MG63 (cell line): ENCODE measurements around the gene CUX1. TPM values are rescaled to one million over a fixed set of nuclear protein-coding genes. Genes with fewer than 3 reads are reported as not detected.
"Not testable (repeated sequence)": the region's sequence is repeated elsewhere in the genome, so short reads cannot be mapped to it uniquely, and the experiment has no call there.

ENCODE experiments used
- DNase-seq: peaks from one replicate; pipeline ENCODE4 v3.0.0-alpha.2; 2020
- H3K27me3 ChIP-seq: fragments of 250-450 bp; sonication (Bioruptor Pico); 2 replicates; pipeline ENCODE4 v1.5.1; 2020; ENCODE audit warnings: mild to moderate bottlenecking, moderate library complexity
- H3K36me3 ChIP-seq: fragments of 250-450 bp; sonication (Bioruptor Pico); 2 replicates; pipeline ENCODE4 v1.5.1; 2020; ENCODE audit warnings: mild to moderate bottlenecking, moderate library complexity
- H3K4me3 ChIP-seq: fragments of 250-450 bp; sonication (Bioruptor Pico); 2 replicates; pipeline ENCODE4 v1.5.1; 2020; ENCODE audit warnings: mild to moderate bottlenecking, moderate library complexity
- H3K9me3 ChIP-seq: fragments of 250-450 bp; sonication (Bioruptor Pico); 2 replicates; pipeline ENCODE4 v1.5.1; 2020; ENCODE audit warnings: mild to moderate bottlenecking, moderate library complexity
- total RNA-seq: library from RNA; depleted of rRNA; stranded (reverse); fragments of >200 nt; shearing (Covaris generic); gene quantifications from 2 replicates; pipeline ENCODE4 v1.2.3, GENCODE V29; 2014; ENCODE audit warnings: low replicate concordance

CUX1 gene
- total RNA-seq, 1 experiment from 2014 or later, result 7.1 TPM

DNA sequence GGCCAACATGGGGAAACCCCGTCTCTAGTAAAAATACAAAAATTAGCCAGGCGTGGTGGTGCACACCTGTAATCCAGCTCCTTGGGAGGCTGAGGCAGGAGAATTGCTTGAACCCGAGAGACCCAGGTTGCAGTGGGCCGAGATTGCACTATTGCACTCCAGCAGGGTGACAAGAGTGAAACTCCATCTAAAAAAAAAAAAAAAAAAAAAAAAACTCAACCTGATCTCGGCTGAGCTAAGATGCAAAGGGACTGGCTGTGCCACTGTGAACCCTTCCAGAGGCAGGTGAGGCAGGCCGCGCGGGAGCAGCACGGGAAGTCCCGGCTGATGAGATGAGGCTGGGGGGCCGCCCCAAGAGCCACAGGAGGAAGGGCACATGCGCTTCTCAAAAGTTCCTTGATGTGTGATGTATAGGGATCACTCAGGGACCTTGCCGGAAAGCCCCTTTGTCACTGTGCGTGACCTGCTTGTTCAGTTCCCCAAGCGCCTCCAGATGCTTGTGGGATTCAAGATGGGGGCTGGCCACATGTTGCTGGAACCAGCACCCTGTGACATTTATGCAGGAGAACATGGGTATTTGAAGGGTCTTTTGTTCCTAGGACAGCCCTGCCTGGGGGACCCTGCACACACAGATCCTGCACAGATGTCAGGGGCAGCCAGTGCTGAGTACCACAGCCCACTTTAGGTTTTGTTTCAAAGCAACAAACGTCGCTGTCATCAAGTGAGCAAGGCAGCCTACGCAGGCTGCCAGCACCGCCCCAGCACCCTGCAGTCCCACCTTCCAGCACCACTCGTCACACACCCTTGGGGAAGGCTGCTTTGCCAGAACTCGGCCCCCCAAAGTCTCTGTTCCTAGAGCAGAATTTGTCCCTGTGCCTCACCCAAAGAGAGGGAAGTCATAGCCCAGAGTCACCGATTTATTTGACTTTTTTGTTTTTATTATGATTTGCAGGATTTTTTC lies 394.4 kb downstream of the CUX1 start:
- Histone ChIP-seq H3K9me3 (no peaks in the 10 kb centered on the region), H3K4me3 (no peak overlapping the region), H3K36me3 (no peaks in the 10 kb centered on the region), H3K27me3 (no peaks in the 10 kb centered on the region)
- DNase-seq, result no peak

DNA sequence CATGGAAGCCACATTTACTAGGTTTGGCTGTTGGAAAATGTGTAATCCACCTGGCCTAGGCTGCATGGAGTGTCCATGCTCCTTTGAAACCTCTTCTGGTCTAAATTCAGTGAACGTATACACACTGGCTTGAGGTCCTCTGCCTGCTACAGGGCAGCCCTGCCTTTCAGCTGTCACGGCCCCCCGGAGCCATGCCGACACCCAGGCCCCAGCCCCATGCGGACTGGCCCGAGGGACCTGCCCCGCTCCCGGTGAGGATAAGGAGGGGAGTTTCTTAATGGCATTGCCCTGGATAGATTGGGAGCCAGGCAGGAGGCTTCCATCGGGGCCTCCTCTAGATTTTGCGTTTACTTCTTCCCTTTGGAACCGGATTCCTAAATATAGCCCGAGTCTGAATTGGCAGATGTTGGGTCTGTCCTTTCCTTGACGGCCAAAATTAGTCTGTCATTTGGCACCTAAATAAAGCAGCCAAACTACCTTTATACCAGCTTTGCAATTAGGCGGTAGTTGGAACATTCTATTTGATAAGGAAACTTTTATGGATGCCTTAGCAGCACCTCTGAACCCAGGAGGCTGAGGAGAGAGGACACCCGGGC lies 397.1 kb downstream of the CUX1 start:
- Histone ChIP-seq H3K9me3 (no peaks in the 10 kb centered on the region), H3K36me3 (no peaks in the 10 kb centered on the region), H3K27me3 (no peaks in the 10 kb centered on the region), H3K4me3 (no peak overlapping the region)
- DNase-seq, result no peak

DNA sequence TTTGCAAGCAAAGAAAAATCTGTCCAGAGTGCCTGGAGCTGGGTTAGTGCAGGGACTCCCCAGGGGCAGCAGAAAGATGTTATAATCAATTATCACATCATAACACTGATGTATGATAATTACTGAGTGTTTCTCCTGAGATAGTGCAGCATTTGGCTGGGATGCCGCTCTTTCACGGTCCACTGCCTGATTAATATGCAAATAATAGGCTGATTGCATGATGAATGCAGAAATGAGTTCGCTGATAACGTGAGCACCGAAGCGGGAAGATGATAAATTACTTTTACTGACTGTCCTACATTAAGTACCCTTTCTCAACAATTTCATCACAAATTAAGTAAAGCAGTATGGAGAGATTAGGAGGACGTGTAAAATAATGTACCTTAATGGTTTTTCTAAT lies 397.8 kb downstream of the CUX1 start:
- no peak overlapping the region for H3K4me3 ChIP-seq
- no peaks in the 10 kb centered on the region for H3K36me3 ChIP-seq
- H3K9me3 ChIP-seq, result no peaks in the 10 kb centered on the region
- H3K27me3 ChIP-seq, result no peaks in the 10 kb centered on the region
- no peak for DNase-seq

DNA sequence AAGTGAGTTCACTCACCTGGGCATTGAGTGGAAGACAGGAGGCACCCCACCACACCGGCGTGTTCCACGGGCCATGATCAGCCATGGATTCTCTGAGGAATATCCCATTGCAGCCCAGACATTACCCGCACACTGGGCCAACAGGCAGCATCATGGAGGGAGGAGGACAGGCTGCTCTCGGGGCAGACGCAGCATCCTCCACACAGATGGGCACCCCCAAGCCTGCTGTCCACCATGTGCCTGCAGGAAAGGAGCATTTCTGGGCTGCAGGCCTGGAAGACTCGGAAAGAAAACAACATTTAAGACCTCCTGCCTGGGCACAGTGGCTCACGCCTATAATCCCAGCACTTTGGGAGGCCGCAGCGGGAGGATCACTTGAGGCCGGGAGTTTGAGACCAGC lies 398.3 kb downstream of the CUX1 start:
- no peak overlapping the region for H3K4me3 ChIP-seq
- H3K27me3 ChIP-seq, result no peaks in the 10 kb centered on the region
- H3K36me3 ChIP-seq, result no peaks in the 10 kb centered on the region
- DNase-seq, result no peak
- H3K9me3 ChIP-seq, result no peaks in the 10 kb centered on the region

DNA sequence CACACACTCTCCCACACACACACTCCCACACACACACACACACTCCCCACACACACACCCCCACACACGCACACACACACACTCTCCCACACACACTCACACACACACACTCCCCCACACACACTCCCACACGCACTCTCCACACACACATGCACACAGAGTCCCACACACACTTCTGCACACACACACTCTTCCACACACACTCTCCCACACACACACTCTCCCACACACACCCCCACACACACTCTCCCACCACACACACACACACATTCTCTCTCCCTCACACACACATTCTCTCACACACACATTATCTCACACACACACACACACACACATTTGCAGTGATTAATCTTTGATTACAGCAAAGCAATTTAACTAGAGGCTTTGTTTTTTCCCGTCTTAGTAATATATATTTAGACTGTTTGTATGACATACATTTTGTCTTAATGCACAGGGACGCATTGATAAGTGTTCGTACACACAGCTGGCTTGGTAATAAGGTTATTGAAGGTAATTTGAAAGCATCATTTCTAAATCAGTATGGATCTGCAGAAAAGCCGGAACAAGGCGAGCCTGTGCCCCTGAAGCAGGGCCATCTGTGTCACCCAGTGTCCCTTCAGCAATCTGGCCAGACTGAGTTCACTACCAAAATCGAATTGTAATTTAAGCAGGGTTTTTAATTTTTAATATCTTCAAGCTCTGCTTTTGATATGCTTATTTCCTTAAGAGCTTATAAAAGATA lies 399.3 kb downstream of the CUX1 start:
- no peak for DNase-seq
- Histone ChIP-seq H3K4me3 (no peak overlapping the region), H3K27me3 (no peaks in the 10 kb centered on the region), H3K9me3 (no peaks in the 10 kb centered on the region), H3K36me3 (no peaks in the 10 kb centered on the region)

DNA sequence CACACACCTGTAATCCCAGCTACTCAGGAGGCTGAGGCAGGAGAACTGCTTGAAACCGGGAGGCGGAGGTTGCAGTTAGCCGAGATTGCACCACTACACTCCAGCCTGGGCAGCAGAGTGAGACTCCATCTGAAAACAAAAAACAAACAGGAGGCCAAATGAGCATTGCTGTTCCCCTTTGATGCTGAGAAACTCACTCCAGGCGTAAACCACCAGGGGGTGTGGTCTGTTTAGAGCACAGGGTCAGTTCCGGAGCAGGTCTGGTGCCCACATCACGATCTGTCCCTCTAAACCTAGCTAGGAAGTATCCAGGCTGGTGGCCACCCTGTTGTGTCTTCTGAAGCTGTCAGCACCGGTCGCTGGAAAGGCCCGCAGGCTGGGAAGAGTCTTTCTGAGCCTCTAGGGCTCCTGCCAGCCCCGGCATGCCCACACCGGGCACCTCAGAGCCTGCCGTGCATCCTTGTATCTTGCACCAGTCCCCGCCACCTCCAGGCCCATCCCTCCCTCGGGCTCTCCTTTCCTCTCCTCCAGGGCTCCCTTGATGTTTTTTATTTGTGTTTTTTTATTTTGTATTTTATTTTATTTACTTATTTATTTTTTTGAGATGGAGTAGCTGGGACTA lies 402.9 kb downstream of the CUX1 start:
- Histone ChIP-seq H3K27me3 (no peaks in the 10 kb centered on the region), H3K4me3 (no peak overlapping the region), H3K9me3 (no peaks in the 10 kb centered on the region), H3K36me3 (no peaks in the 10 kb centered on the region)
- DNase-seq, result no peak

DNA sequence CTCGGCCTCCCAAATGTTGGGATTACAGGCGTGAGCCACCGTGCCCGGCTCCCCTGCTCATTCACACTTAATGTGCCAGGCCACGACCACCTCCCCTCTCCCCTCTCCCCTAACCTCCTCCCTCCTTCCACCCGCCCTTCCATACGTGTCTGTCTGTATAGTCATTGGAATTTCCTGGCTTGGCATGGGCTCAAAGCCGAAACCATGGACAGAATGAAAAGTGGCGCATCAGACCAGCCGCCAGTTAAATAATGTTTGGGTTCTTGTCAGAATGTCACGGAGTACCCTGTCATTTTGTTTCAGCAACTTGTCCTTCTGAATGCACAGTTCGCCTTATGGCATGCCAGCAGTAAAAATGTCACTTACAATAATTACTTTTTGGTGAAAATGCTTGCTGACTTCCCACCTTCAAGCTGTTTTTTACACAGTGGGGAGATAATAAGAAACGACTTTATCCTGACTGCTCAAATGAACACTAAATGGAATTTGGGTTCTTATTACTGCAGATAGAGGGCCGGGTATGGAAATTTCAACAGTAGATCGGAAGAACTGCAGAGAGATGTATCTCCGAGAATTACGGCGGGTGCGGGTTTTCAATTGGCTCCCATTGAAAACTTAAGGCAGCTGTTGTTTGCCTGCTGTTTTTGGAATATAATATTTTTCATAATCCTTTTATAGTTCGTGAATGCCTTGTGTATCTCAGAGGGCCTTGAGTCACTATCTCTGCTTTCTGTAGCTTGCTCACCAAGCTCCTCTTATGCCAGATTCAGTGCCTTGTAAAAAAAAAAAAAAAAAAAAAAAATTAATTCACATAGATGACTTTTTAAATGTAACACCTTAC lies 403.8 kb downstream of the CUX1 start:
- DNase-seq, result peak; percentile 61
- no peak overlapping the region for H3K4me3 ChIP-seq

DNA sequence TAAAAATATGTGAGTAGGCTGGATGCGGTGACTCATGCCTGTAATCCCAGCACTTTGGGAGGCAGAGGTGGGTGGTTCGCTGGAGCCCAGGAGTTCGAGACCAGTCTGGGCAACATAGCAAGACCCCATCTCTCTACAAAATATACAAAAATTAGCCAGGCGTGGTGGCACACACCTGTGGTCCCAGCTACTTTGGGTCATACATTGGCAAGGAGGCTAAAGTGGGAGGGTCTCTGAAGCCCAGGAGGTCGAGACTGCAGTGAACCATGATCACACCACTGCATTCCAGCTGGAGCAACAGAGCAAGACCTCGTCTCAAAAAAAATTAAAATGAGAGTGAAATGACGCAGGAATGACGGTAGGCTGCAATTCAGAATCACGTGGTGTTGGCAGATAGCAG lies 404.5 kb downstream of the CUX1 start:
- Histone ChIP-seq H3K9me3 (no peaks in the 10 kb centered on the region), H3K4me3 (no peak overlapping the region), H3K36me3 (no peaks in the 10 kb centered on the region), H3K27me3 (no peaks in the 10 kb centered on the region)
- no peak for DNase-seq

More for the DNA sequence above, 403.8 kb downstream of the CUX1 start:
- no peaks in the 10 kb centered on the region for H3K9me3 ChIP-seq
- no peaks in the 10 kb centered on the region for H3K36me3 ChIP-seq
- no peaks in the 10 kb centered on the region for H3K27me3 ChIP-seq

DNA sequence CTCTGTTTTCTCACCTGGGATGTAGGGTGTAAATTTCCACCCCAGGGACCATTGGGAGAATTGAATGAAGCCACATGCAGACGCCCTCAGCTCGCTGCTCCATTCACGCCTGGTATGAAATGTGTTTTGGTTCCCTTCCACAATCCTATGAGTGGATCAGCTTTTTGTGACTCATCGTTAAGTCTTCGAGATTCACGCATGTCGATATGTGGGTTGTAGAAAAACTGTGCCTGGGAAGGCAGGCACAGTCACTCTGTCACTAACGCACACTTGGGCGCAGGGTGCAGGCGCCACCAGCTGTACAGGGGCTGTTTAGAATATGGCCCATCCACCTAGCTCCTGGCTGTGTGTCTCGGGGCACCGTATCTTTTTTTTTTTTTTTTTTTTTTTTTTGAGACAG lies 405.0 kb downstream of the CUX1 start:
- no peak for DNase-seq
- H3K9me3 ChIP-seq, result no peaks in the 10 kb centered on the region
- no peaks in the 10 kb centered on the region for H3K36me3 ChIP-seq
- H3K27me3 ChIP-seq, result no peaks in the 10 kb centered on the region
- no peak overlapping the region for H3K4me3 ChIP-seq

DNA sequence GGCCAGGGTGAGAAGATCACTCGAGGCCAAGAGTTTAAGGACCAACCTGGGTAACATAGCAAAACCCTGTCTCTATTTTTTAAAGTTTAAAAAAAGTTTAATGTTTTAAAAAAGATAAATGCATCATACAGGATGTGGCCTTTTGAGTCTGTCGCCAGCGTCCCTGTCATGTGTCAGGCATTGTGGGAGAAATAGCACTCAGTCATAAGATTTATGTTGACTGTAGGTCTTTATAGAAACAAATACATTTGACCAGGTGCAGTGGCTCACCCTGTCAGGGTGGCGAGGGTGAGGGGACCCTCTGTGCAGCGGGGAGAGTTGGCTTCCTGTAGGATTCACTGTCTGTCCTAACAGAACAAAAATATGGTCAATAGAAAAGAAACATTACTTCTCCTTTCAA lies 405.8 kb downstream of the CUX1 start:
- Histone ChIP-seq H3K36me3 (no peaks in the 10 kb centered on the region), H3K4me3 (no peak overlapping the region), H3K27me3 (no peaks in the 10 kb centered on the region), H3K9me3 (no peaks in the 10 kb centered on the region)
- no peak for DNase-seq

DNA sequence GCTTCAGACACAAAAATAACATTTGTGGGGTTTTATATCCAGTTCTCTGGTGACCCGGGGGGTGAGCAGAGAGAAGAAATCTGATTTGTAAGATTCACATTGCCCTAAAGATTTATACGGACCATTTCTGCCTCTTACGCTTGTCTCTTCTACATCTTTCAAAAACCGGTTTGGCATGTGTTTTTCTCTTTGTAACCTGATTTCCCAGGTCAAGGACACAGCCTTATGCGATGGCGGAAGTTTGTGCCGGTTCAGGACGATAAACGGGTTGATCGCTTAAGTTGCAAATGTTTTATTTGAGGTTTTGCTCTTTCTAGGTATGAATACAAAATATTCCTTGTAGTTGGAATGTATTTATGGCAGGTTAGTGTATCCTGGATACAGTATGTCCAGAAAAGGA lies 407.6 kb downstream of the CUX1 start:
- Histone ChIP-seq H3K27me3 (no peaks in the 10 kb centered on the region), H3K36me3 (no peaks in the 10 kb centered on the region), H3K4me3 (no peak overlapping the region), H3K9me3 (no peaks in the 10 kb centered on the region)
- DNase-seq, result no peak

DNA sequence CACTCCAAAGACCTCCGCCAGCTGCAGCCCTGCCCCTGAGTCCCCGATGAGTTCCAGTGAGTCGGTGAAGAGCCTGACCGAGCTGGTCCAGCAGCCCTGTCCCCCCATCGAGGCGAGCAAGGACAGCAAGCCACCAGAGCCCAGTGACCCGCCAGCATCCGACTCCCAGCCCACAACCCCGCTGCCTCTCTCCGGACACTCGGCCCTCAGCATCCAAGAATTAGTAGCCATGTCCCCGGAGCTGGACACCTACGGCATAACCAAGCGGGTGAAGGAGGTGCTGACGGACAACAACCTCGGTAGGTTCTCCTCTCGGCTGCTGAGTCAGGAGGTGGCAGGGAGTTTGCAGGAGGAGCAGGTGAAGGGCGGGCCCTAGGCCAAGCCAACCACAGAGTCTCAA lies 409.9 kb downstream of the CUX1 start:
- H3K4me3 ChIP-seq, result no peak overlapping the region
- no peaks in the 10 kb centered on the region for H3K36me3 ChIP-seq
- DNase-seq, result no peak
- no peaks in the 10 kb centered on the region for H3K27me3 ChIP-seq
- H3K9me3 ChIP-seq, result no peaks in the 10 kb centered on the region

DNA sequence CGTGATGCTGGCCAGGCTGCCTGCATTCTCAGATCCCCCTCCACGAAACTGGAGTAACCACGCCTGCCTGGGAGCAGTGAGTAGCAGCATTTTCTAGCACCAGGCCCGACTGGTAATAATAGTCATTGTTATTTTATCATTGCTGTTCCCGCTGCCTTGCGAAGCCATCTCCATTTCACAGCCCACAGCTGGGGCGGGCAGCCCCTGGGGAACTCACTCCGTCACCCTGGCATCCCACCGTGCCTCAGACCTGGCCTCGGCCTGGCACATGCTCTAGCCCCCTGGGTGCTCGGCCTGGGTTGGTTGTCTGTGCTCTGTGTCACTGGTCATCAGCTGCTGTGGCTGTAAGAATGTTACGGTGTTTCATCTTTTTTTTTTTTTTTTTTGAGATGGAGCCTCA lies 411.5 kb downstream of the CUX1 start:
- DNase-seq, result no peak
- Histone ChIP-seq H3K36me3 (no peaks in the 10 kb centered on the region), H3K9me3 (no peaks in the 10 kb centered on the region), H3K27me3 (no peaks in the 10 kb centered on the region), H3K4me3 (no peak overlapping the region)

DNA sequence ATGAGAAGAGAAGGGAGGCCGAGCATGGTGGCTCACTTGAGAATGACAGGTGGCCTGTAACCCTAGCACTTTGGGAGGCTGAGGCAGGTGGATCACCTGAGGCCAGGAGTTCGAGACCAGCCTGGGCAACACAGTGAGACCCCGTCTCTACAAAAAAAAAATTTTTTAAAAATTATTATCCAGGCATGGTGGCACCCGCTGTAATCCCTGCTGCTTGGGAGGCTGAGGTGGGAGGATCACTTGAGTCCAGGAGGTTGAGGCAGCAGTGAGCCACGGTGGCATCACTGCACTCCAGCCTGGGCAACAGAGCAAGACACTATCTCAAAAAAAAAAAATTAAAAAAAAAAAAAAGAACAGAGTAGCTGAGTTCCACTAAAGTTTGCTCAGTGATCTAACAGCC lies 412.7 kb downstream of the CUX1 start:
- not testable (repeated sequence) for DNase-seq, H3K9me3 ChIP-seq

DNA sequence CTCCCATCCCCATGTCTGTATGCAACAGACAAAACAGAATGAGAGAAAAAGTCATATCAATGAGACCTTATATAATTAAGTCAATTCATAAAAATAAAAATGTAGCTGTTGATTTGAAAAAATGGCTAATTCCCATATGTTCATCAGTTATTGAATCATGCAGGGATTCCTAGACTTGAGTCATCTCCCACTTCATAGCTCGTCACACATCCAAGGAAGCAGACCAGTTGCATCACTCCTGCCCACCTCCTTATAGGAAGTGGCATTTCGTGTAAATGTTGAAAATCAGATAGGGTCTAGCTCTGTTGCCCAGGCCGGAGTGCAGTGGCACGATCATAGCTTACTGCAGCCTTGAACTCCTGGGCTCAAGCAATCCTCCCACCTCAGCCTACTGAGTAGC lies 413.2 kb downstream of the CUX1 start:
- no peak for DNase-seq
- Histone ChIP-seq H3K36me3 (no peaks in the 10 kb centered on the region), H3K4me3 (no peak overlapping the region), H3K9me3 (no peaks in the 10 kb centered on the region), H3K27me3 (no peaks in the 10 kb centered on the region)

More for the DNA sequence above, 412.7 kb downstream of the CUX1 start:
- H3K27me3 ChIP-seq, H3K4me3 ChIP-seq, H3K36me3 ChIP-seq: not testable (repeated sequence)

DNA sequence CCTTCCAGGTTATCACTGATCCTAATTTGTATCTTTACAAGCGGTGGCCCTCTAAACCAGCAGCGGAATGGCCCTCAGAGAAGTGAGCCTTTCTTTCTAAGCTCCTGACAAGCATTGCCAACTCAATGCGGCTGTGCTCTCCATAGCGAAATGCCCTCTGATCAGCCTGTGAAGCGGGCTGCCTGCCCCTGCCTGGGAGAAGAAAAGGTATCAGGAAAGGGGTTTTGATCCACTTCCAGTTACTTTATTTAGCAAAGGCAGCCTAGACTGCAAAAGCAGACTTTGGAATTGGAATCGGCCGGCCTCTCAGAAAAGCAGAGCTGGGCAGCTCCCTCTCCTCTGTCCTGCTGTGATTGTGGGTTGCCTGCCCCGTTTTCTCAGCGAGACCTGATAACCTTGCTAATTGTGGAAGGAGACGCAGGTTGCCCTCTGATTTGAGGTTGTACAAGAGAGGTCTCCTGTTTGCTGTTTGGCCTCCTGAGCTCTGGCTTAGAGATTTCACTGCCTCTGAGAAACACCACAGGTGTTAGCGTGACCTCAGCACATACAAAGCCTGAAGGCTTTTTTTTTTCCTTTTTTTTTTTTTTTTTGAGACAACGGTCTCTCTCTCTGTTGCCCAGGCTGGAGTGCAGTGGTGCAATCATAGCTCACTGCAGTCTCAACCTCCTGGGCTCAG lies 415.3 kb downstream of the CUX1 start:
- no peak for DNase-seq
- no peaks in the 10 kb centered on the region for H3K27me3 ChIP-seq

More for the DNA sequence above, 415.3 kb downstream of the CUX1 start:
- H3K9me3 ChIP-seq, result no peaks in the 10 kb centered on the region
- no peaks in the 10 kb centered on the region for H3K36me3 ChIP-seq
- H3K4me3 ChIP-seq, result no peak overlapping the region
